NCI-H460 (cell line): Measurements from ENCODE around the gene VAV1. TPM values are rescaled to one million over a fixed set of nuclear protein-coding genes. Genes with fewer than 3 reads are reported as not detected.
"Not testable (repeated sequence)": the region's sequence is repeated elsewhere in the genome, so short reads cannot be mapped to it uniquely, and the experiment has no call there.

ENCODE experiments used
- DNase-seq: peaks from one replicate; pipeline ENCODE4 v3.0.0-alpha.2; 2016; ENCODE audit warnings: low read depth; ENCODE audit errors: extremely low read depth
- total RNA-seq: library from RNA; depleted of rRNA; stranded (reverse); fragments of >200 nt; shearing (Covaris generic); gene quantifications from 2 replicates; pipeline ENCODE4 v1.2.3, GENCODE V29; 2014

Gene VAV1
- total RNA-seq, 1 experiment from 2014 or later: 1.2 TPM

GRCh38 chr19:6808494-6808893, 36.0 kb downstream of the VAV1 start:
- DNase-seq: no peak

- no peak for DNase-seq
Measured at GRCh38 chr19:6809262-6809661, 36.8 kb downstream of the VAV1 start.

GRCh38 chr19:6811378-6811777, 38.9 kb downstream of the VAV1 start:
- DNase-seq: no peak

- DNase-seq: peak; percentile 53
Measured at GRCh38 chr19:6811906-6812305, 39.4 kb downstream of the VAV1 start.

- no peak for DNase-seq
Measured at GRCh38 chr19:6812612-6813011, 40.1 kb downstream of the VAV1 start.

- no peak for DNase-seq
Measured at GRCh38 chr19:6813659-6814058, 41.2 kb downstream of the VAV1 start.

GRCh38 chr19:6817179-6817578, 44.7 kb downstream of the VAV1 start:
- DNase-seq: no peak

GRCh38 chr19:6818246-6818645, 45.7 kb downstream of the VAV1 start:
- DNase-seq: no peak

- DNase-seq: no peak
Measured at GRCh38 chr19:6819323-6819722, 46.8 kb downstream of the VAV1 start.

GRCh38 chr19:6820237-6820636, 47.7 kb downstream of the VAV1 start:
- DNase-seq: no peak

GRCh38 chr19:6821639-6822310, 49.3 kb downstream of the VAV1 start:
- no peak for DNase-seq

GRCh38 chr19:6822311-6822670, 49.8 kb downstream of the VAV1 start:
- no peak for DNase-seq

- DNase-seq: no peak
Measured at GRCh38 chr19:6825076-6825774, 52.7 kb downstream of the VAV1 start.

- no peak for DNase-seq
Measured at GRCh38 chr19:6826281-6826920, 53.9 kb downstream of the VAV1 start.

GRCh38 chr19:6828306-6828697, 55.8 kb downstream of the VAV1 start:
- no peak for DNase-seq

GRCh38 chr19:6828698-6829633, 56.5 kb downstream of the VAV1 start:
- peak; percentile 59 for DNase-seq

- not testable (repeated sequence) for DNase-seq
Measured at GRCh38 chr19:6829829-6830228, 57.3 kb downstream of the VAV1 start.

GRCh38 chr19:6831084-6831483, 58.6 kb downstream of the VAV1 start:
- DNase-seq: not testable (repeated sequence)

- no peak for DNase-seq
Measured at GRCh38 chr19:6832412-6832811, 59.9 kb downstream of the VAV1 start.

- DNase-seq: no peak
Measured at GRCh38 chr19:6833166-6833790, 60.8 kb downstream of the VAV1 start.
